Activated CD4-positive, CD25-positive, alpha-beta regulatory T cell treated with anti-CD3 and anti-CD28 coated beads, Interleukin-2, amount 50 U/mL, for 16 hours (primary cell): ENCODE measurements around the gene ADGRL4.
"Not testable (repeated sequence)": the region's sequence is repeated elsewhere in the genome, so short reads cannot be mapped to it uniquely, and the experiment has no call there.

Experiments
- DNase-seq: peaks from one replicate; pipeline ENCODE4 v3.0.0-alpha.2; 2020; ENCODE audit warnings: low read depth, low spot score

ADGRL4 gene

GRCh38 chr1:79006564-79006963 is at the start of gene ADGRL4:
Gene ADGRL4 (minus strand): TSS chr1:79006730. CDS start chr1:79006654, 76 bp downstream.
- no peak for DNase-seq

- DNase-seq = no peak
These were observed 49.3 kb upstream of the ADGRL4 start for GRCh38 chr1:79055856-79056255.

GRCh38 chr1:79052829-79053449 is 46.4 kb upstream of the ADGRL4 start:
- no peak for DNase-seq

GRCh38 chr1:79044974-79045650 is 38.6 kb upstream of the ADGRL4 start:
- no peak for DNase-seq

GRCh38 chr1:79043506-79043905 is 37.0 kb upstream of the ADGRL4 start:
- no peak for DNase-seq

GRCh38 chr1:79042539-79042938 is 36.0 kb upstream of the ADGRL4 start:
- DNase-seq = no peak

GRCh38 chr1:79042117-79042516 is 35.6 kb upstream of the ADGRL4 start:
- no peak for DNase-seq

- no peak for DNase-seq
These were observed 35.1 kb upstream of the ADGRL4 start for GRCh38 chr1:79041666-79042065.

- DNase-seq = no peak
These were observed 34.0 kb upstream of the ADGRL4 start for GRCh38 chr1:79040424-79041082.

GRCh38 chr1:79037085-79037484 is 30.6 kb upstream of the ADGRL4 start:
- no peak for DNase-seq

- no peak for DNase-seq
These were observed 6.0 kb upstream of the ADGRL4 start for GRCh38 chr1:79012500-79012899.

GRCh38 chr1:79010589-79010988 is 4.1 kb upstream of the ADGRL4 start:
- DNase-seq = no peak

GRCh38 chr1:79005945-79006344 is 585 bp downstream of the ADGRL4 start:
- DNase-seq = no peak

GRCh38 chr1:79004916-79005315 is 1.6 kb downstream of the ADGRL4 start:
- DNase-seq = no peak

- no peak for DNase-seq
These were observed 9.7 kb downstream of the ADGRL4 start for GRCh38 chr1:78996791-78997190.

GRCh38 chr1:78987042-78987441 is 19.5 kb downstream of the ADGRL4 start:
- no peak for DNase-seq

- DNase-seq = no peak
These were observed 26.0 kb downstream of the ADGRL4 start for GRCh38 chr1:78980511-78980910.

GRCh38 chr1:78972723-78973122 is 33.8 kb downstream of the ADGRL4 start:
- no peak for DNase-seq

GRCh38 chr1:78967091-78967490 is 39.4 kb downstream of the ADGRL4 start:
- not testable (repeated sequence) for DNase-seq

- DNase-seq = no peak
These were observed 47.8 kb downstream of the ADGRL4 start for GRCh38 chr1:78958711-78959110.

- no peak for DNase-seq
These were observed 55.7 kb downstream of the ADGRL4 start for GRCh38 chr1:78950826-78951225.

- no peak for DNase-seq
These were observed 57.3 kb downstream of the ADGRL4 start for GRCh38 chr1:78949227-78949626.

- no peak for DNase-seq
These were observed 87.4 kb downstream of the ADGRL4 start for GRCh38 chr1:78919150-78919549.
